Osteoblast (primary cell): ENCODE measurements around the gene ARMH1. TPM values are rescaled to one million over a fixed set of nuclear protein-coding genes. Genes with fewer than 3 reads are reported as not detected.

Experiments
- DNase-seq: peaks from one replicate; pipeline ENCODE4 v3.0.0; 2011; ENCODE audit warnings: low spot score, mixed read lengths; ENCODE audit not compliant: insufficient read length; ENCODE audit errors: missing footprints
- H2AFZ ChIP-seq: 2 replicates; pipeline ENCODE4 v1.6.0; 2011; ENCODE audit warnings: mild to moderate bottlenecking, low read length
- H3K27ac ChIP-seq: 2 replicates; pipeline ENCODE4 v1.5.1; 2011; ENCODE audit warnings: mild to moderate bottlenecking, low read depth, low read length, moderate library complexity
- H3K27me3 ChIP-seq: 2 replicates; pipeline ENCODE4 v1.6.0; 2012; ENCODE audit warnings: mild to moderate bottlenecking, control low read depth, inconsistent platforms, low read length, moderate library complexity; ENCODE audit not compliant: insufficient read depth
- H3K36me3 ChIP-seq: 2 replicates; pipeline ENCODE4 v1.5.1; 2011; ENCODE audit warnings: mild to moderate bottlenecking, low read length, control low read depth, moderate library complexity; ENCODE audit not compliant: insufficient read depth
- H3K4me1 ChIP-seq: 2 replicates; pipeline ENCODE4 v1.5.1; 2011; ENCODE audit warnings: mild to moderate bottlenecking, low read length, control low read depth, moderate library complexity; ENCODE audit not compliant: insufficient read depth
- H3K4me2 ChIP-seq: 2 replicates; pipeline ENCODE4 v1.6.0; 2011; ENCODE audit warnings: mild to moderate bottlenecking, low read length; ENCODE audit not compliant: insufficient read depth
- H3K4me3 ChIP-seq: fragments of 200-600 bp; sonication (generic); 3 replicates; pipeline ENCODE4 v1.5.1; 2012; ENCODE audit warnings: mild to moderate bottlenecking, low read length, inconsistent platforms; ENCODE audit not compliant: insufficient read depth
- H3K79me2 ChIP-seq: 2 replicates; pipeline ENCODE4 v1.6.0; 2012; ENCODE audit warnings: mild to moderate bottlenecking, low read length, control low read depth, inconsistent platforms; ENCODE audit not compliant: insufficient read depth
- H3K9me3 ChIP-seq: 2 replicates; pipeline ENCODE4 v1.5.1; 2011; ENCODE audit warnings: low read depth, low read length, control low read depth
- H4K20me1 ChIP-seq: 2 replicates; pipeline ENCODE4 v1.6.0; 2012; ENCODE audit warnings: mild to moderate bottlenecking, low read length, control low read depth; ENCODE audit not compliant: insufficient read depth
- total RNA-seq: library from RNA; depleted of rRNA; stranded (reverse); fragments of >200 nt; gene quantifications from 2 replicates; pipeline ENCODE4 v1.2.3, GENCODE V29; 2012
- TF ChIP-seq, protein P1 (sequence below): IDR thresholded peaks from 2 replicates; pipeline ENCODE4 v1.5.1; 2011; ENCODE audit warnings: mild to moderate bottlenecking, low read depth, low read length, moderate library complexity; ENCODE audit errors: extremely low read depth

Gene ARMH1
- total RNA-seq, 1 donor = 4.3 TPM

DNA sequence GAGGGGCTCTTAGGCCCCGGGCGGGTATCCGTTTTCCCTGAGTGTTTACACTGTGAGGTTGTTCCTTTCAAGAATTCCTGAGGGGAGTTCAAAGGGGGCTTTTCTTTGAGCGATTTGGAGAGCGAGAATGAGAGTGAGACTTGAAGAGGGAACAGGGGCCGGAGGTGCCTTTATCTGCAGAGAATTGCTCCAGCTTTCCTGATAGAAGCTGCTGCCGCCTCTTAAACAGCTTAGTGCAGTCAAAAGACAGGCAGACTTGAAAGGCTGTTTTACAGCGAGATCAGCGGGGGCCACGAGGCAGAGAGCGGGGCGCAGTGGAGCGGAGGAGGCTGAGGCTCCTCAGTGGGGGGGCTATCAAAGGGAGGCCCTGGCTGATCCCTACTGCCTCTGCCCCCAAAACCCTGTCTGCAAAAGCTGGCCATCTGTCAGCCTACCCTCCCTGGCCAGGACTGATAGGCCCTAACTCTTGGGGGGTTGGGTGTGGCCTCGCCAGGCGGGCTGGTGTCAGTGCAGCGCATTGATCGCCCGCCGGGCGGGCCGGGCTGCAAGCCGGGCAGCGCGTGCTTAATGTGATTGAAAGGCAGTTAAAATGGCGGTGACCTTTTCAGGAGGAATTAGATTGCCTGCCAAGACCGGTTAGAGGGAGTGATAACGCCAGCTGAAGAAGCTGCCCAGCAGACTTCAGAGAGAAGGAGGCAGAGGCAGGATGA is 36.7 kb upstream of the ARMH1 start:
- H3K9me3 ChIP-seq = no peaks in the 10 kb centered on the region
- H3K36me3 ChIP-seq = peaks cover 87% of the 10 kb centered on the region
- no peak overlapping the region for H2AFZ ChIP-seq
- no peak for DNase-seq
- TF ChIP-seq, protein P1, sequence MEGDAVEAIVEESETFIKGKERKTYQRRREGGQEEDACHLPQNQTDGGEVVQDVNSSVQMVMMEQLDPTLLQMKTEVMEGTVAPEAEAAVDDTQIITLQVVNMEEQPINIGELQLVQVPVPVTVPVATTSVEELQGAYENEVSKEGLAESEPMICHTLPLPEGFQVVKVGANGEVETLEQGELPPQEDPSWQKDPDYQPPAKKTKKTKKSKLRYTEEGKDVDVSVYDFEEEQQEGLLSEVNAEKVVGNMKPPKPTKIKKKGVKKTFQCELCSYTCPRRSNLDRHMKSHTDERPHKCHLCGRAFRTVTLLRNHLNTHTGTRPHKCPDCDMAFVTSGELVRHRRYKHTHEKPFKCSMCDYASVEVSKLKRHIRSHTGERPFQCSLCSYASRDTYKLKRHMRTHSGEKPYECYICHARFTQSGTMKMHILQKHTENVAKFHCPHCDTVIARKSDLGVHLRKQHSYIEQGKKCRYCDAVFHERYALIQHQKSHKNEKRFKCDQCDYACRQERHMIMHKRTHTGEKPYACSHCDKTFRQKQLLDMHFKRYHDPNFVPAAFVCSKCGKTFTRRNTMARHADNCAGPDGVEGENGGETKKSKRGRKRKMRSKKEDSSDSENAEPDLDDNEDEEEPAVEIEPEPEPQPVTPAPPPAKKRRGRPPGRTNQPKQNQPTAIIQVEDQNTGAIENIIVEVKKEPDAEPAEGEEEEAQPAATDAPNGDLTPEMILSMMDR = no peak
- H3K4me3 ChIP-seq = no peak overlapping the region
- H3K4me1 ChIP-seq = peaks cover 10% of the 10 kb centered on the region
- no peak overlapping the region for H3K4me2 ChIP-seq
- H3K27ac ChIP-seq = no peak overlapping the region
- peaks cover 30% of the 10 kb centered on the region for H3K79me2 ChIP-seq
- no peaks in the 10 kb centered on the region for H3K27me3 ChIP-seq
- peaks cover 21% of the 10 kb centered on the region for H4K20me1 ChIP-seq

DNA sequence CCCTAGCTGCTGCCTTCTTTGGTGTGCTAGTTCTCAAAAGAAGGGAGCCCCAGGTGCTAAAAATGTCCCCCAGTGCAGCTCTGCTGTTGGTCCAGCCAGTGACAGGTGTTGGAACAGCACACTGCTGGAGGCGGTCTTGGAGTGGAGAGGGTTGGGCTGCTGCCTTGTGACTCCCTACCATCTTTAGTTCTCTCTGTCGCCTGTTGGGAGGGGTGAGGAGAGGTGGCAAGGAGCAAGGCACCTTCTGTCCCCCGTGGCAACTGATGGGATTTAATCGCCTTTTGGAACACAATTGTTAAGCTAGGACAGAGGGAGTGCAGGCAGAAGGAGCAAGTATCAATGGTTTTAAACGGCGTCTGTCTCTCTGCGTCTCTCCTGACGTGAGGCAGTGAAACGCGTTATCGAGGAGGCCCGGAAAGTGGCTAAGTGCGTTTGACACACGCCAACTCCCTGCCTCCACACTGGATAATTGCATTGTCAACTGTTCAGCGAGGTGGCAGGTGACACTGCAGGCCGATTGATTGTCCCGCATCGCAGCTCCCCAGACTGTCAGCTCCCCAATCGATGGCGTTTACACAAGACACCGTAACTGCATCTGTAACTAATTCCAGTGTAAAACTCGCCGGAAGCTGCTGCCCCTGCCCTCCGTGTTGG is 34.2 kb upstream of the ARMH1 start:
- H3K79me2 ChIP-seq = peaks cover 7% of the 10 kb centered on the region
- no peak overlapping the region for H3K4me3 ChIP-seq
- H3K27ac ChIP-seq = no peak overlapping the region
- H2AFZ ChIP-seq = no peak overlapping the region
- TF ChIP-seq, protein P1 = no peak
- no peak overlapping the region for H3K4me2 ChIP-seq
- no peaks in the 10 kb centered on the region for H3K27me3 ChIP-seq
- H4K20me1 ChIP-seq = peaks cover 9% of the 10 kb centered on the region
- H3K9me3 ChIP-seq = no peaks in the 10 kb centered on the region
- DNase-seq = peak; percentile 73
- peaks cover 10% of the 10 kb centered on the region for H3K4me1 ChIP-seq
- peaks cover 88% of the 10 kb centered on the region for H3K36me3 ChIP-seq

DNA sequence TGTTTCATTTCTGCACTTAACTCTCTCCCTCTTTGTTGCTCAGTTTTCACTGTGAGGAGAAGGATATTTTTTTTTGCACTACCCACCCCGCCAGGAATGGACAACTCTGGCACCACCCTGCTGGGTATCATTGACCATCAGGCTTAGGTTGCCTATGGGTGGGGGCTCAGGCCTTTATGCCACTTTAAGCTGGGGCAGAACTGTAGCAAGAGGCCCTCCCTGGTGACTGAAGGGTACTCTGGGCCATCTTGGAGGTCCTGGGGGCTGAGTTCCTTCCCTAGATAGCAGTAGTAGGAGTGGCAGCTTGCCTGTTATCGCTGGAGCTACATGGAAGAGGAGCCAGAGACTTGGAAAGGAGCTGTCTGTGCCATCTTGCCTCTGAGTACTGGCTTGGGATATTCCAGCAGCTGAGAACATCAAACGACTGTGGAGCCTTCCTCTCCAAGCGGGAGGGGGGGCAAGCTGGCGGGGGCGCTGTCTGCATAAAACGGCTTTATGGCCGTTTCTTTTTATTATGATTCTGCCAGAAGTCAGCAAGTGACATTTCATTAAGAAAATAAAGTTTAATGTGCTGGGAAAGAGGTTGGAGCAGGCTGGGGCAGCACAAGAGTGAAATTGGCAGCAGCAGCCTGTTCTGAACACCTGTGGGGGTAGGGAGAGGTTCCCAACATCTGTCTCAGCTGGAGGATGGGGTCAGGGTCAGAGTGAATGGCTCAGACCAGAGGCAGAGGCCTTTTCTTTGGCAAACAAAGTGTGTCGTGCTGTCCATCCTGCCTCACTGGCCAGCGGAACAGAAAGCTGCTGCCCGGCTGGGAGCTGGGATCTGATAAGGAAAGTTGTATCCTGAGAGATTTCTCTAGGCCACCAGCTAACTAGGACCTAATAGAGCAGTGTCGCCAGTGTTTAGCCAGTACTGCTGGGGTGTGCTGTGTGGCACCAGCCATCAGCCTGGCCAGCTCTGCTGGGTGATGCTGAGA is 33.1 kb upstream of the ARMH1 start:
- Histone ChIP-seq H3K27me3 (no peaks in the 10 kb centered on the region), H4K20me1 (peaks cover 4% of the 10 kb centered on the region), H3K4me2 (no peak overlapping the region), H3K4me3 (no peak overlapping the region), H3K9me3 (no peaks in the 10 kb centered on the region), H3K36me3 (peaks cover 79% of the 10 kb centered on the region), H3K4me1 (peaks cover 14% of the 10 kb centered on the region), H3K79me2 (peaks cover 4% of the 10 kb centered on the region), H3K27ac (no peak overlapping the region), H2AFZ (no peak overlapping the region)
- TF ChIP-seq, protein P1 = no peak
- DNase-seq = peak; percentile 81
